Astrocyte (in vitro differentiated cells and primary cell): ENCODE results near the gene VSTM2L. TPM values are rescaled to one million over a fixed set of nuclear protein-coding genes. Genes with fewer than 3 reads are reported as not detected.

Experiments used
- DNase-seq: peaks from one replicate; pipeline ENCODE4 v3.0.0-alpha.2; 2010; ENCODE audit warnings: low read depth
- FAIRE-seq: peaks from 2 replicates; lab custom pipeline; 2011; peaks lifted over from hg19 to GRCh38; lab: Jason Lieb, UNC
- H2AFZ ChIP-seq: 2 replicates; pipeline ENCODE4 v1.6.0; 2012; ENCODE audit warnings: low read depth, low read length, inconsistent platforms
- H3K27ac ChIP-seq: 2 replicates; pipeline ENCODE4 v1.5.1; 2011; ENCODE audit warnings: low read depth, low read length, inconsistent platforms
- H3K27me3 ChIP-seq: 2 replicates; pipeline ENCODE4 v1.6.0; 2011; ENCODE audit warnings: low read length, inconsistent platforms; ENCODE audit not compliant: insufficient read depth
- H3K36me3 ChIP-seq: 2 replicates; pipeline ENCODE4 v1.5.1; 2011; ENCODE audit warnings: low read length, inconsistent platforms; ENCODE audit not compliant: insufficient read depth
- H3K4me1 ChIP-seq: 2 replicates; pipeline ENCODE4 v1.5.1; 2011; ENCODE audit warnings: low read length, inconsistent platforms; ENCODE audit not compliant: insufficient read depth
- H3K4me2 ChIP-seq: 2 replicates; pipeline ENCODE4 v1.6.0; 2012; ENCODE audit warnings: low read length, inconsistent platforms
- H3K4me3 ChIP-seq: 2 replicates; pipeline ENCODE4 v1.5.1; 2011; ENCODE audit warnings: low read depth, mild to moderate bottlenecking, low read length, inconsistent platforms; ENCODE audit not compliant: insufficient read depth
- H3K79me2 ChIP-seq: 2 replicates; pipeline ENCODE4 v1.6.0; 2012; ENCODE audit warnings: mild to moderate bottlenecking, low read length, inconsistent platforms; ENCODE audit not compliant: insufficient read depth
- H3K9ac ChIP-seq: 2 replicates; pipeline ENCODE4 v1.6.0; 2012; ENCODE audit warnings: mild to moderate bottlenecking, low read length, inconsistent platforms
- H3K9me3 ChIP-seq: 2 replicates; pipeline ENCODE4 v1.5.1; 2012; ENCODE audit warnings: low read depth, mild to moderate bottlenecking, low read length, inconsistent platforms; ENCODE audit not compliant: insufficient read depth
- H4K20me1 ChIP-seq: 2 replicates; pipeline ENCODE4 v1.6.0; 2012; ENCODE audit warnings: low read length, inconsistent platforms; ENCODE audit not compliant: insufficient read depth
- H3K27ac Mint-ChIP-seq: one replicate; pipeline ENCODE4 v1.8.0; 2021; ENCODE audit warnings: mild to moderate bottlenecking, mixed read lengths; ENCODE audit not compliant: unreplicated experiment
- H3K27me3 Mint-ChIP-seq: one replicate; pipeline ENCODE4 v1.8.0; 2021; ENCODE audit warnings: low read depth, mixed read lengths; ENCODE audit not compliant: unreplicated experiment
- H3K36me3 Mint-ChIP-seq: one replicate; pipeline ENCODE4 v1.8.0; 2021; ENCODE audit warnings: low read depth, mixed read lengths; ENCODE audit not compliant: unreplicated experiment
- H3K4me1 Mint-ChIP-seq: one replicate; pipeline ENCODE4 v1.8.0; 2021; ENCODE audit warnings: low read depth, mixed read lengths; ENCODE audit not compliant: unreplicated experiment
- H3K4me3 Mint-ChIP-seq: one replicate; pipeline ENCODE4 v1.8.0; 2021; ENCODE audit warnings: mild to moderate bottlenecking, moderate library complexity, mixed read lengths; ENCODE audit not compliant: unreplicated experiment
- H3K9me3 Mint-ChIP-seq: one replicate; pipeline ENCODE4 v1.8.0; 2021; ENCODE audit warnings: mild to moderate bottlenecking, mixed read lengths; ENCODE audit not compliant: unreplicated experiment
- EZH2 ChIP-seq: IDR thresholded peaks from 2 replicates; pipeline ENCODE4 v1.6.1; 2012; ENCODE audit warnings: mild to moderate bottlenecking, low read length, inconsistent platforms; ENCODE audit not compliant: insufficient read depth
- total RNA-seq: library from RNA; stranded (reverse); gene quantifications from 2 replicates; pipeline ENCODE4 v1.2.1, GENCODE V29; 2021
- TF ChIP-seq, protein P1 (sequence below): IDR thresholded peaks from 2 replicates; pipeline ENCODE4 v1.5.1; 2011; ENCODE audit warnings: low read depth, mild to moderate bottlenecking, inconsistent platforms, low read length, moderate library complexity; ENCODE audit not compliant: insufficient read depth

Gene VSTM2L
- total RNA-seq, 1 donor from 2014 or later: 18.5 TPM

DNA sequence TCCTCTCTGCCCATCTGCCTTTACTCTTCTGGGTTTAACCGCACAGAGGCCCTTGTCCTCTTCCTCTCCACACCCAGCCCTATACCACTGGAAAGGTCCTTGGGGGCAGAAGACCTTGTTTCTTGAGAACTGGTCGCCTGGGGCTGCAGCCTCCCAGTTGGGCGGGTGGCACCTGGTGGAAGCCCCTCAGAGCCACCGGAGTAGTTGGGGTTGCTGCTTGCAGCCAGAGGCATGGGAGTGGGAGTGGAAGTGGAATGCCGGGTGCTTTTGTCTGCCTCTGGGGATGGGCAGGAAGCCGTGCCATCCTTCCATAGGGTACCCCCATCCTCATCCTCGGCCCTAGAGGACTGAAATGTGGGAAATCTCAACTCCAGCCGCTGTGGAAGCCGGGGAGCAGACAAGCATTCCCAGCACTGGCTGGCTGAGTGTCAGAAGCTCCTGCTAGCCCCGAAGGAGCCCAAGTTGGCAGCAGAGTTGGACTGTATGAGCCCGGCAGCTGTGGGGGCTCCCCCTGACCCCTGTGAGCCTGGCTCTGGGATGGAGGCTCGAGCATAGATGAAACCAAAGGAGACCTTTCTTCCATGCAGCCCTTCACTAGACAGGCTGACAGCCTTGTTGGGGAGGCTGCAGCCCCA is 1.2 kb downstream of the VSTM2L start:
- DNase-seq (no peak), FAIRE-seq (no peak)
- H3K36me3 Mint-ChIP-seq: no peaks in the 10 kb centered on the region
- H4K20me1 ChIP-seq: peaks cover 37% of the 10 kb centered on the region
- no peak overlapping the region for H3K4me3 ChIP-seq
- peak overlapping the region; percentile 74 for H3K4me2 ChIP-seq
- no peaks in the 10 kb centered on the region for H3K79me2 ChIP-seq
- peaks cover 3% of the 10 kb centered on the region for H3K9me3 Mint-ChIP-seq
- H3K27me3 ChIP-seq: peaks cover 15% of the 10 kb centered on the region
- no peaks in the 10 kb centered on the region for H3K36me3 ChIP-seq
- H3K9me3 ChIP-seq: no peaks in the 10 kb centered on the region
- peaks cover 16% of the 10 kb centered on the region for H3K4me1 ChIP-seq
- H3K27ac ChIP-seq: no peak overlapping the region
- no peak overlapping the region for H3K9ac ChIP-seq
- no peak overlapping the region for H2AFZ ChIP-seq
- peak overlapping the region; percentile 81 for H3K27ac Mint-ChIP-seq
- H3K4me3 Mint-ChIP-seq: peak overlapping the region; percentile 94
- no peak for TF ChIP-seq EZH2
- TF ChIP-seq, protein P1, sequence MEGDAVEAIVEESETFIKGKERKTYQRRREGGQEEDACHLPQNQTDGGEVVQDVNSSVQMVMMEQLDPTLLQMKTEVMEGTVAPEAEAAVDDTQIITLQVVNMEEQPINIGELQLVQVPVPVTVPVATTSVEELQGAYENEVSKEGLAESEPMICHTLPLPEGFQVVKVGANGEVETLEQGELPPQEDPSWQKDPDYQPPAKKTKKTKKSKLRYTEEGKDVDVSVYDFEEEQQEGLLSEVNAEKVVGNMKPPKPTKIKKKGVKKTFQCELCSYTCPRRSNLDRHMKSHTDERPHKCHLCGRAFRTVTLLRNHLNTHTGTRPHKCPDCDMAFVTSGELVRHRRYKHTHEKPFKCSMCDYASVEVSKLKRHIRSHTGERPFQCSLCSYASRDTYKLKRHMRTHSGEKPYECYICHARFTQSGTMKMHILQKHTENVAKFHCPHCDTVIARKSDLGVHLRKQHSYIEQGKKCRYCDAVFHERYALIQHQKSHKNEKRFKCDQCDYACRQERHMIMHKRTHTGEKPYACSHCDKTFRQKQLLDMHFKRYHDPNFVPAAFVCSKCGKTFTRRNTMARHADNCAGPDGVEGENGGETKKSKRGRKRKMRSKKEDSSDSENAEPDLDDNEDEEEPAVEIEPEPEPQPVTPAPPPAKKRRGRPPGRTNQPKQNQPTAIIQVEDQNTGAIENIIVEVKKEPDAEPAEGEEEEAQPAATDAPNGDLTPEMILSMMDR: no peak
- H3K27me3 Mint-ChIP-seq: peaks cover 20% of the 10 kb centered on the region
- peaks cover 28% of the 10 kb centered on the region for H3K4me1 Mint-ChIP-seq

DNA sequence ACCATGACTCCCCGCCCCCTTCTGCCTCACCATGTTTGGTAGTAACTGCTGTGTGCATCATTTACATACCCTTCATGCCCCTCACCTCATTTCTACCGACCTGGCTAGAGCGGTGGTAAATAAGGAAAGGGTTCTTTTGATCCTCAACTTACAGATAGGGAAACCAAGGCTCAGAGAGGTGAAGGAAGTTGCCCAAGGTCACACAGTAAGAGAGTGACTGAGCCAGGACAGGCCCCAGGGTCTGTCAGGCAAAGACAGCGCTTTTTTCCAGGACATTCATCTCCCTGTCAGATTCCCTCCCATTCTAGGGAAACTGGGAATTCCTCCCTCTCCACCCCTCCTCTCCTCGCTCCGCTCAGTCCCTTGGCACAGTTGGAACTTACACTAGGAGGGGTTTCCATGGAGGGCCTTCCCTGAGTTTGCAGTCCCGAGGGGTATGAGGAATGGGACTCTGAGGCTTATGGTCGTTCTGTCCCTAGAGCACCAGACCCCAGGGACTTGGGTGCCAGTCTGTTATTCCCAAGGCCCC is 2.0 kb downstream of the VSTM2L start:
- peak overlapping the region; percentile 8 for H3K4me2 ChIP-seq
- peaks cover 26% of the 10 kb centered on the region for H3K4me1 Mint-ChIP-seq

More for the DNA sequence above, 2.0 kb downstream of the VSTM2L start:
- H3K4me3 Mint-ChIP-seq: peak overlapping the region; percentile 94
- FAIRE-seq: no peak
- Histone ChIP-seq H3K9ac (no peak overlapping the region), H2AFZ (no peak overlapping the region), H3K79me2 (no peaks in the 10 kb centered on the region), H3K27ac (no peak overlapping the region), H3K4me1 (peaks cover 15% of the 10 kb centered on the region), H3K4me3 (no peak overlapping the region), H3K27me3 (peaks cover 13% of the 10 kb centered on the region), H3K36me3 (no peaks in the 10 kb centered on the region), H3K9me3 (no peaks in the 10 kb centered on the region), H4K20me1 (peaks cover 39% of the 10 kb centered on the region)
- peaks cover 3% of the 10 kb centered on the region for H3K9me3 Mint-ChIP-seq
- no peak for TF ChIP-seq EZH2
- TF ChIP-seq, protein P1: no peak
- DNase-seq: no peak
- no peak overlapping the region for H3K27ac Mint-ChIP-seq
- peaks cover 20% of the 10 kb centered on the region for H3K27me3 Mint-ChIP-seq
- H3K36me3 Mint-ChIP-seq: no peaks in the 10 kb centered on the region
